Bone marrow (tissue), 2 donors: ENCODE measurements around the gene TPK1.

Source experiments
- DNase-seq, 2 donors: peaks; one replicate each; lab custom pipeline; 2025; lab: John Stamatoyannopoulos, UW

The TPK1 gene

GRCh38 chr7:144407266-144407931 is 428.5 kb downstream of the TPK1 start:
- DNase-seq, result no peak

- DNase-seq, result no peak
Measured at GRCh38 chr7:144404946-144405345, 430.9 kb downstream of the TPK1 start.

GRCh38 chr7:144403649-144404061 is 432.2 kb downstream of the TPK1 start, which contains the start of gene NOBOX:
Gene NOBOX, minus strand, starts transcription at chr7:144403693.
- DNase-seq, result no peak

GRCh38 chr7:144403102-144403501 is 432.8 kb downstream of the TPK1 start:
- DNase-seq, result no peak
